ENCODE data around the gene SSH2. TPM values are rescaled to one million over a fixed set of nuclear protein-coding genes. Genes with fewer than 3 reads are reported as not detected.
"Not testable (repeated sequence)": the region's sequence is repeated elsewhere in the genome, so short reads cannot be mapped to it uniquely, and the experiment has no call there.

SSH2 gene
- polyA plus RNA-seq, 1 donor from 2014 or later, result 16.6 TPM

GRCh38 chr17:29862127-29862526 is 67.9 kb downstream of the SSH2 start:
- H2AFZ ChIP-seq (ENCODE audit: low read depth, low read length), result no peak overlapping the region
- no peaks in the 10 kb centered on the region for H3K9me3 ChIP-seq (ENCODE audit: low read length)
- no peaks in the 10 kb centered on the region for H3K27me3 ChIP-seq (ENCODE audit: insufficient read depth, low read depth, low read length)
- no peak overlapping the region for H3K4me3 ChIP-seq (ENCODE audit: low read length)
- H3K4me2 ChIP-seq (ENCODE audit: low read length), result no peak overlapping the region
- H3K9ac ChIP-seq (ENCODE audit: low read length), result no peak overlapping the region
- no peaks in the 10 kb centered on the region for H3K9me2 ChIP-seq (ENCODE audit: insufficient read depth, low read length)
- no peak overlapping the region for H3K27ac ChIP-seq (ENCODE audit: low read length)
- H3K36me3 ChIP-seq (ENCODE audit: insufficient read depth, low read length), result no peaks in the 10 kb centered on the region
- peaks cover 9% of the 10 kb centered on the region for H3K79me2 ChIP-seq (replicated peaks; ENCODE audit: insufficient read depth, low read length)
- H4K20me1 ChIP-seq (ENCODE audit: insufficient read depth), result no peaks in the 10 kb centered on the region
- TF ChIP-seq MXI1 (conservative IDR thresholded peaks at IDR 0.05; ENCODE audit: poor library complexity, severe bottlenecking), result no peak
- H3F3A ChIP-seq (ENCODE audit: insufficient read depth, low read length, poor library complexity, severe bottlenecking), result no peaks in the 10 kb centered on the region

- H2AFZ ChIP-seq (ENCODE audit: low read depth, low read length); H3K36me3 ChIP-seq (ENCODE audit: insufficient read depth, low read length); H3K27me3 ChIP-seq (ENCODE audit: insufficient read depth, low read depth, low read length); H3K27ac ChIP-seq (ENCODE audit: low read length); H3F3A ChIP-seq (ENCODE audit: insufficient read depth, low read length, poor library complexity, severe bottlenecking); H4K20me1 ChIP-seq (ENCODE audit: insufficient read depth); H3K9me3 ChIP-seq (ENCODE audit: low read length); H3K79me2 ChIP-seq (replicated peaks; ENCODE audit: insufficient read depth, low read length); H3K4me2 ChIP-seq (ENCODE audit: low read length); H3K9ac ChIP-seq (ENCODE audit: low read length); H3K9me2 ChIP-seq (ENCODE audit: insufficient read depth, low read length); H3K4me3 ChIP-seq (ENCODE audit: low read length): not testable (repeated sequence)
Observed at GRCh38 chr17:29859445-29859844, 70.6 kb downstream of the SSH2 start.

GRCh38 chr17:29857823-29858222 is 72.2 kb downstream of the SSH2 start:
- Histone ChIP-seq H4K20me1 (ENCODE audit: insufficient read depth) (no peaks in the 10 kb centered on the region), H3K9me2 (ENCODE audit: insufficient read depth, low read length) (no peaks in the 10 kb centered on the region), H2AFZ (ENCODE audit: low read depth, low read length) (no peak overlapping the region), H3K9me3 (ENCODE audit: low read length) (no peaks in the 10 kb centered on the region), H3K4me3 (ENCODE audit: low read length) (no peak overlapping the region), H3K9ac (ENCODE audit: low read length) (no peak overlapping the region), H3K27me3 (ENCODE audit: insufficient read depth, low read depth, low read length) (no peaks in the 10 kb centered on the region), H3K4me2 (ENCODE audit: low read length) (no peak overlapping the region), H3F3A (ENCODE audit: insufficient read depth, low read length, poor library complexity, severe bottlenecking) (no peaks in the 10 kb centered on the region), H3K79me2 (replicated peaks; ENCODE audit: insufficient read depth, low read length) (peaks cover 8% of the 10 kb centered on the region), H3K36me3 (ENCODE audit: insufficient read depth, low read length) (no peaks in the 10 kb centered on the region), H3K27ac (ENCODE audit: low read length) (no peak overlapping the region)
- no peak for TF ChIP-seq EP300 (conservative IDR thresholded peaks at IDR 0.05; ENCODE audit: poor library complexity, severe bottlenecking)
- TF ChIP-seq MXI1 (conservative IDR thresholded peaks at IDR 0.05; ENCODE audit: poor library complexity, severe bottlenecking), result no peak
- TF ChIP-seq CTCF (IDR thresholded peaks at IDR 0.05; ENCODE audit: poor library complexity, severe bottlenecking), result no peak
- TF ChIP-seq POLR2AphosphoS5 (IDR thresholded peaks at IDR 0.05), result no peak
- TF ChIP-seq RAD21 (conservative IDR thresholded peaks at IDR 0.05), result no peak
- no peak for TF ChIP-seq SMC3 (conservative IDR thresholded peaks at IDR 0.05; ENCODE audit: poor library complexity)
- TF ChIP-seq REST (IDR thresholded peaks at IDR 0.05; ENCODE audit: borderline replicate concordance), result no peak
- no peak for TF ChIP-seq EZH2 (IDR thresholded peaks at IDR 0.05; ENCODE audit: borderline replicate concordance, insufficient read depth, low read length, poor library complexity, severe bottlenecking)
- no peak for TF ChIP-seq TAF1 (IDR thresholded peaks at IDR 0.05; ENCODE audit: low read depth)

GRCh38 chr17:29857105-29857504 is 72.9 kb downstream of the SSH2 start:
- not testable (repeated sequence) for H3K9me3 ChIP-seq (ENCODE audit: low read length); H4K20me1 ChIP-seq (ENCODE audit: insufficient read depth); H3K27me3 ChIP-seq (ENCODE audit: insufficient read depth, low read depth, low read length); H3K4me3 ChIP-seq (ENCODE audit: low read length); H3K79me2 ChIP-seq (replicated peaks; ENCODE audit: insufficient read depth, low read length); H3K9ac ChIP-seq (ENCODE audit: low read length); H2AFZ ChIP-seq (ENCODE audit: low read depth, low read length); H3K4me2 ChIP-seq (ENCODE audit: low read length); H3K27ac ChIP-seq (ENCODE audit: low read length); H3K9me2 ChIP-seq (ENCODE audit: insufficient read depth, low read length); H3F3A ChIP-seq (ENCODE audit: insufficient read depth, low read length, poor library complexity, severe bottlenecking); H3K36me3 ChIP-seq (ENCODE audit: insufficient read depth, low read length)

All from neural cell (in vitro differentiated cells).